GM20431 (cell line): ENCODE data around the gene LPP.

Source experiments
- in situ Hi-C: fragments of 300-500 bp; cut with MseI, MboI; formaldehyde crosslinking; loops from one replicate; pipeline ENCODE4 v1.15.0; 2020; ENCODE audit warnings: low sequenced_read_pairs; ENCODE audit not compliant: unreplicated experiment

Gene LPP

GRCh38 chr3:188554404-188554803 is 400.4 kb downstream of the LPP start:
- in situ Hi-C loops = no loop called here

DNA sequence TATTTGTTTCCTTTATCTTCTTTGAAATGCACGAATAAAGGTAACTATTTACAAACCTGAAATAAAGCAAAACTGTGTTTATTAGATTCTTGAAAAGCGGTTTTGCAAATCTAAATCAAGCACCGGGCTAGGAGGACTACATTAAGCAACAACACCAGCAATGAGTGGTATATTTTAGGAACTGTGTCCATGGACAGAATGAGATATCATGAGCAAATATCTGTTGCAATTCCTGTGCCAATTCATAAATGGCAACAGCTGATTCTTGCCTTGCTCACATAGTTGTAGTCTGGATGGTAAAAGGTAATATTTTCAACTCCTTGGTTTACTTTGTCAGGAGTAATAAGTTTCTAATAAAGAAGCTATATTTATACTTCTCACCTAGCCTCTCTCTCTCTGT is 403.3 kb downstream of the LPP start:
- in situ Hi-C loops = no loop called here

DNA sequence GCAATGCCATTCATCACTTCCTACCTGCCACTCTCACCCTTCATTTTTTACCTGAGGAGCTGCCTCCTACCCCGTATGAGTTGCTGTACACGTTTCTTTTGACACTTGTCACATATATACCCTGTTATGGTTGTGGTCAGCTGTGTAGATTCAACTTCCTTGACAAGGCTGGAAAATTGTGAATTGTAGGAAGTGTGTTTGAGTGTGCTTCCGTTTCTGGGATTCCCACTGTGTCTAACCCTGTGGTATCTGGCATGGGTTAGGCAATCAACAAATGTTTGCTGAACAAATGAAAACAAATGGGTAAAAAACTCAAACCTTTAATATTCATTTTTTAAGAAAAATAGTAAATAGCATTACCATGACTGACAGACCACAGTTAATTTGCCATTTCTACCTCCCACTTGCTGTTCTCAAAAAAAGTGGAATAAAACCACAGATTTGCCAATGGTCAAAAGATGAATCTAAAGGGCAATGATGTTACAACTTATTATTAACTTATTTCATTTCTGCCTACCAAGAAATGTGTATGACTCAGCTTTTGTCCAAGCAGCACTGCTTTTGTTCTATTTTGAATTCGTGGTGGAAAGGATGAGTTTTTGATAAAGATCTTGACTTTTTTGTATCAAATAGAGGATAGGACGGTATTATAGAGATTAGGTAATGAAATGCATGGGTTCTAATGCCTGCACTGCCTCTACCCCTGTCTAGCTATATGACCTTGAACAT is 404.6 kb downstream of the LPP start:
- in situ Hi-C loops = no loop called here

DNA sequence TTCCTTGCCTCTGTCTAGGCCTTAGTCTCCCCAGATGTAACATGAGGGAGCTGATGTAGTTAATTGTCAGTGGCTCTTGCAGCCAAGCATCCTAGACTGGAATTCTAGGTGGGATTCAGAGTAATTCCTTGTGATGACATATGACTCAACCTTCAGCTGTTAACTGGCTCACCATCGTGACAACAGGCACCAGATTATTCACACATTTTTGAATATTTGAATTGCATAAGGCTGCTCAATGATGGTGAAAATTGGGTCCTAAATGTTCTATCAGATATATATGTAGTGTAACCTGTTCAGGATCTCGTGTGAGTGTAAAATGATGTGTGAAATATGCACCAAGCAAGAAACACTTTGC is 405.1 kb downstream of the LPP start:
- in situ Hi-C loops = no loop called here

DNA sequence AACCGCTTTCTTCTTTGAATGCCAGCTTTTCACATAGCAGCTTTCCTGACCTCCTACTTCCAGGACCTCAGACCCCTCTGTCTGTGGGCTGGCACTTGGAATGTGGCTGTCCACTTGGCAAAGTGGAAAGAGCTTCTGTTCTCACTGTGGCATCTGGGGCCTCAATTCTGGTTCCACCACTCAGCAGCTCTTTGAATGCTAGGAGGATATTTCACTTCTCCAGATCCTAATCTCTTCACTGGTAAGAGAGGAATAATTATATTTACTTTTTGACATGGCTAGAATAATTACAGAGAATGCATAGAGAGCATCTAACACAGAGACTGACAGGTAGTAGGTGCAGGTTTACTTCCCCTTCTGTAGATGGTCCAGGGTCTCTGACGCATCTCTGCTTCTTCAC is 405.9 kb downstream of the LPP start:
- in situ Hi-C loops = no loop called here

DNA sequence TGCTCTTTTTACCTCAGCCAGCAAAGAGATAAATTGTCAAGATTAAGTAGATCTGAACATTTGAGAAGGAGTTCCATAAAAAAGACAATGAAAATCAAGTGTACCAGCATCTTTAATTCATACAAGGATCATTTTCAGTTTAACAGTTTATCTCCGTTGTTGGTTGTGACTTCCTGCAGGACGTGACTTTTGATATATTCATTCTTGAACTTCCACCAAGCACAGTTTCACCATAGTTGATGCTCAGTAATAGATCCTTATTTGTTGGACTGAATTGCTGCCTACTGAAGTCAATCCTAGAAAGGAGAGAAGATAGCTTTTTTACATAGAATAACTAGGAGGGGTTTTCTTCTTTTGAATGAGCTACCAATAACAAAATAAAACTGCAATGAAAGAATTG is 408.2 kb downstream of the LPP start:
- in situ Hi-C loops = no loop called here

DNA sequence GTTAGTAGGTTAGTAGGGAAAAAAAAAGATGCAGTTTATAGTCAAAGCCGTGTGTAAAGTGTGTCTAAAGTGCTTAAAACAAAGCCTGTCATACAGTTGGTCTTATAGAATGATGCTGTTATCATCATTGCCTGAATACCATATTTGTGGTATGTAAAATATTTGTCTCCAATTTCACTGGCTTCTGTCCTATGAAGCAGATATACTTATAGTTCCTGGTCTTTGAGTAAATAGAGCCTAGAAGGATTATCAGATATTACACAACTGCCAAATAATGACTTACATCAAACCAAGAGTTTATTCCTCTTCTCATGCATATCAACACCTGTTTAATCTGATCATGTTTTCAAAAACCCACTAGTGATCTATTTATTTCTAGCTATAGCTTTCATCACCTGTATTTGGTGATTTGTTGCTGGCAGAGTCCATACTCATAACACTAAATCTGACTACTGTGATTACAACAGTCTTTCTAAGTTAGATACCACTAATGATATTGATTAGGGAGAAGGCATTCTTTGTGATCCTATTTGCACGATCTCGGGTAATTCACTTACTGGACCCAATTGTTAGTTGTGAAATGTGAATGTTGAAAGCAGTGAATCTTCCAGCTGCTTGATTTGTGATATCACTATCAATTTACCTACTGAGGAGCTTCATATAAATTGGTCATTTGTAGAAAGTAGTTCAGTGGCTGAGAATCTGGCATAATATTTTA is 413.7 kb downstream of the LPP start:
- in situ Hi-C loops = no loop called here

GRCh38 chr3:188568736-188569135 is 414.8 kb downstream of the LPP start:
- in situ Hi-C loops = no loop called here

- in situ Hi-C loops = no loop called here
Observed at GRCh38 chr3:188571531-188572095, 417.7 kb downstream of the LPP start.

- in situ Hi-C loops = no loop called here
Observed at GRCh38 chr3:188573291-188573940, 419.5 kb downstream of the LPP start.

DNA sequence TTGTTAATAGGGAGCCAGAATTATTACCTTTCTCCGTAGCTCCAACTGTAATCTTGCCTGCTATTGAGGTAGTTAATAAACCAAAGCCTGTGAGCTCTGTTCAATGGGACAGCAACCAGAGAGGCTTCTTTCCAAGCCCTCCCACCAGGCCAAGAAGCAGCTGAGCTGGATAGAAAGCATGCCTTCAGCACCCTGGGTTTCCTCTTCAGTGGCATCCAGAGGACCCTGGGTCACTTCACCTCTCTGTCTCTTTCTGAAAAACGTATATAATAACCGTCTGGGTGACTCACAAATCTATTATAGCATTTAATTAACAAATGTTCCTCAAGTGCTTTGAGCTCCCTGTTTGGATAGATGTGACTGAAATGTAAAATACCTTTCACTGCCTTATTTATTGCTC is 420.0 kb downstream of the LPP start:
- in situ Hi-C loops = no loop called here

GRCh38 chr3:188574885-188575284 is 420.9 kb downstream of the LPP start:
- in situ Hi-C loops = no loop called here

- in situ Hi-C loops = no loop called here
Observed at GRCh38 chr3:188575501-188575900, 421.5 kb downstream of the LPP start.

DNA sequence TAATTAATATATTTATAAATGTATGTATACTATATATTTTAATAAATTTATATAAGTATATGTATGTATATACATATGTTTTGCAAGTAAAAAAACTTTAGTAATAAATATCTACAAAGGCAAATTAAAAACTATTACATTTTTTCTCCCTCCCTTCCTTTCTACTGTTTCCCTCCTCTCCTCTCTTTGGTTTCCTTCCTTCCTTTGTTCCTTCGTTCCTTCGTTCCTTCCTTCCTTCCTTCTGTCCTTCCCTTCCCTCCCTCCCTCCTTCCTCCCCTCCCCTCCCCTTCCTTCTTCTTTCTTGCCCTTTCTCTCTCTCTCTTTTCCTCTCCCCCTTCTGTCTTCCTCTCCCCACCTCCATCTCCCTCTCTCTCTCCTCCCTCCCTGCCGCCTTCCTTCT is 423.6 kb downstream of the LPP start:
- in situ Hi-C loops = no loop called here

GRCh38 chr3:188578576-188579363 is 424.8 kb downstream of the LPP start:
- in situ Hi-C loops = no loop called here

DNA sequence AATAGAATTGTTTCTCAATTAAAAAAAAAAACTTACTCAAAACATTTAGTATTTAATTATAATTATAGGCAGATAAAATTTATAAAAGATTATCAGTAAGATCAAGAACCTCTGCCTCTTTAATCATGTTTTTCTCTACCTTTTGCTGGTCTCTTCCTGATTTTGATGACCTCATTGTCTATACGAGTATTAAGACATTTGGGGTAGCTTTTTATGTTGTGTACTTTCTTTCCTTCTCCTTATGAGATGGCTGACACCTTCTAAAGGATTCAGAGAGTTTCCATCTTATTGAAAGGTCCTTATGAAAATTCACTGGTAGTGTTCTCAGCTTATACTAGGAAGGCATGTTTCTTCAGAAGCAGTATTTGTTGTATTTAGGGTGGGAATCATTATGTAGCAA is 426.3 kb downstream of the LPP start:
- in situ Hi-C loops = no loop called here

DNA sequence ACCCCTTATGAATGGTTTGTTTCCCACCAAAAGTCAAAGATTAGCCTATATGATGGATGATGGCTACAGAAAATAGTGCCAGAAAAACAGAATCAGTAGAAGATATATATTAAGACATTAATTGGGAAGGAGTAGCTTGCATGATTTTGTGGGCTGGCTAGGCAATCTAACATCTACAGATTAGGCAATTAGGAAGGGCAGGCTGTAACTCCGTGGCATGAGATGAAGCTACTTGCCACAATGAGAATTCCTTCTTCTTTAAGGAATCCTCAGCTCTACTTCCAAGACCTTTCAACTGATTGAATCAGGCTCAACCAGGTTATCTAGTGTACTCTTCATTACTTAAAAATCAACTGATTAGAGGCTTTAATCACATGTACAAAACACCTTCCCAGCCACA is 426.7 kb downstream of the LPP start:
- in situ Hi-C loops = no loop called here

DNA sequence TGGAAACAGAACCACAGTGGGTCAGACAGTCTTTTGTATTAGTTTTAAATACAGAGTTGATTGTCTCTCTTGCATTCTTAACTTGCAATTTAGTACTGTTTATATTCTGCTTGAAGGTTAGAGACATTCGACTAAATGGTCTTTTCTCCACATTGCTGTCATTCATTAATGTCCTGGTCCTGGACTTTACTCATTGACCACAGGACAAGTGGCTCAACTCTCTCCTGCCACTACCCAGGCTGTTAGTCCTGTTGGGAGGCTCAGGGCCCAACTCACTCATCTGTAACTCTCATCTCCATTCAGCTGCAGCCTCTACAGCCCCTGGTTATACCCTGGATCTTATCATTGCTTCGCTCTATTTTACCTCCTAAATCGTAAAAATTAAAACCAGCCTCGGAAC is 427.4 kb downstream of the LPP start:
- in situ Hi-C loops = no loop called here

GRCh38 chr3:188581792-188582191 is 427.8 kb downstream of the LPP start:
- in situ Hi-C loops = no loop called here
